Measurements from ENCODE around the gene OGA. TPM values are rescaled to one million over a fixed set of nuclear protein-coding genes. Genes with fewer than 3 reads are reported as not detected.

The OGA gene
- total RNA-seq, 1 experiment from 2014 or later: 65.0 TPM

DNA sequence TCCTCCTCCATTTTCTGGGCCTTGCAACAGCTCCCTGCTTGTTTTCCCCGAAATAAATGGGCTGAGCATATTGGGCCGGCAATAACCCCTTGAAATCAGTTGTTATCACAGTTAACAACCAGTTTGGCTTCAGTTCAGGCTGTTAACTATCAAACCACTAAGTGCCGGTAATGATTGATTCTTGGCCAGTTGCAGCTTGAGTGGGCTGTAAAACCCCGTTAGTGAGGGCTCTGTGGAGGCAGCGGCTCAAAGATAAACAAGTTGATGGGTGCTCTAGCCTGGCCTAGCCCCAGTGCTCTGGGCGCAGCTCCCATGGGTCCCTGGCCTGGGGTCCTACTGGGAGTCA lies 50.7 kb downstream of the OGA start:
- no peaks in the 10 kb centered on the region for H3K79me2 ChIP-seq (ENCODE audit: low read length)
- no peak overlapping the region for H2AFZ ChIP-seq (ENCODE audit: low read length)
- H3K9me2 ChIP-seq (replicated peaks; ENCODE audit: insufficient read depth, low read length): no peaks in the 10 kb centered on the region
- no peak overlapping the region for H3K27ac ChIP-seq (ENCODE audit: low read length)
- H3K4me1 ChIP-seq (ENCODE audit: low read length): no peaks in the 10 kb centered on the region
- no peak for DNase-seq
- H3K9me3 ChIP-seq (ENCODE audit: low read length): no peaks in the 10 kb centered on the region
- H3K4me3 ChIP-seq (ENCODE audit: low read length): no peak overlapping the region
- no peaks in the 10 kb centered on the region for H3K36me3 ChIP-seq (ENCODE audit: insufficient read depth, low read length)
- H3K9ac ChIP-seq (ENCODE audit: low read length): no peak overlapping the region
- no peak overlapping the region for H3K4me2 ChIP-seq (ENCODE audit: low read depth, low read length, poor library complexity, severe bottlenecking)
- no peaks in the 10 kb centered on the region for H3K27me3 ChIP-seq (ENCODE audit: low read length)
- no peaks in the 10 kb centered on the region for H4K20me1 ChIP-seq (ENCODE audit: insufficient read depth, low read depth, low read length)

DNA sequence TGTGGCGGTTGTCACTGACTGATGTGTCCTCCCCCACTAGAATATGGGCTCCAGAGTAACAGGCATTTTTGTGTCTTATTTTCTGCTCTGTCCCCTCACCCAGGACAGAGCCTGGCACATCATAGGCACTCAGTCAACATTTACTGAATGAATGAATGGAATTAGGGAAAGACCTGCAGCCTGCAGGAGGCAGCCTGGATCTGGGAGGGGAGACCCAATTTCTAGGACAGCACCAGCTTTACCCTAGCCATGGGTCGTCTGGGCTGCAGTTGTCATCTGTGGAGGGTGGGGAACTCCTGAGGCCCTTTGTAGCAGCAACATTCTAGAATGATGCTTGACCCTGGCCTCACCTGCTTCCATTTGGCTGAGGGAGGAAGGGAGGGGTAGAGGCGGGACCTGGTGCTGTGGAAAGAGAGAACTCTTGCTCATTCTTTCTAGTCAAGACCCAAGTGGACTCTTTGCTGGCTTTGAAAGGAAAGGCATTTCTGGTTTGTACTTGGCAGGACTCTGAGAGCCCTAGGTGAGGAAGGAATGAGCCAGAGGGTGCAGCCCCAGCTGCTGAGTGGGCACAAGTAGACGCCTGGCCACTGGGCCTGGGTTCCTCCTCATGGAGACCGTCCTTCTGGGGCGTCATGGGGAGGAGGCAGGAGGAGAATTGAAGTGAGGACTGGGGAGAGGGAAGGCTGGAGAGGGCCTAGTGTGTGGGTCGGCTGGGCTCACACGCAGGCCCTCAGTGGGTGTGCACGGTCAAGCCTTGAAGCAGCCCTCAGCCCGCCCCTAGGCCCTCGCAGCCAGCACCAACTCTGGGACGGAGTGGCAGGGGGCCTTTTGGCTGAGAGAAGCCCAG lies 51.3 kb downstream of the OGA start:
- H3K36me3 ChIP-seq (ENCODE audit: insufficient read depth, low read length): no peaks in the 10 kb centered on the region
- no peaks in the 10 kb centered on the region for H3K4me1 ChIP-seq (ENCODE audit: low read length)
- H3K9me2 ChIP-seq (replicated peaks; ENCODE audit: insufficient read depth, low read length): no peaks in the 10 kb centered on the region
- no peak overlapping the region for H3K4me3 ChIP-seq (ENCODE audit: low read length)
- no peaks in the 10 kb centered on the region for H3K27me3 ChIP-seq (ENCODE audit: low read length)
- no peak for DNase-seq
- no peaks in the 10 kb centered on the region for H4K20me1 ChIP-seq (ENCODE audit: insufficient read depth, low read depth, low read length)
- H3K27ac ChIP-seq (ENCODE audit: low read length): no peak overlapping the region
- H3K4me2 ChIP-seq (ENCODE audit: low read depth, low read length, poor library complexity, severe bottlenecking): no peak overlapping the region
- no peak overlapping the region for H2AFZ ChIP-seq (ENCODE audit: low read length)
- no peaks in the 10 kb centered on the region for H3K9me3 ChIP-seq (ENCODE audit: low read length)
- H3K79me2 ChIP-seq (ENCODE audit: low read length): no peaks in the 10 kb centered on the region
- no peak overlapping the region for H3K9ac ChIP-seq (ENCODE audit: low read length)

DNA sequence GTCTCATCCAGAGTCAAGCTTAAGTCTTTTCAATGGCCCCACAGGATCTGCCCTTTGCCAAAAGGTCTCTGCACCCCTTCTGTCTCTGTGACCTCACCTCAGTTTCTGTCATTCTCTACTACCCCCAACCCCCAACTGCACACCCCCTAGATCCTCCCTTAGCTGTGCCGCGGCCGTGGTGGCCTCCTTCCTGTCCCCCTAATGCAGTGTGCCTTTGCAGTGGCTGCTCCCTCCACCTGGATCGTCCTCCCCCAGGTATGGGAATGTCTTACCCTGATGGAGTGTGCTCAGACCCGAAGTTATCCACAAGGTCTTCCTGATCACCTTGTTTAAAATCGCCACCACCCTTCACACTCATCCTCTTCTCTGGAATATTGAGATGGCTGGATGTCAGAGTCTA lies 51.9 kb downstream of the OGA start:
- Histone ChIP-seq H3K4me2 (ENCODE audit: low read depth, low read length, poor library complexity, severe bottlenecking) (no peak overlapping the region), H3K27me3 (ENCODE audit: low read length) (no peaks in the 10 kb centered on the region)

DNA sequence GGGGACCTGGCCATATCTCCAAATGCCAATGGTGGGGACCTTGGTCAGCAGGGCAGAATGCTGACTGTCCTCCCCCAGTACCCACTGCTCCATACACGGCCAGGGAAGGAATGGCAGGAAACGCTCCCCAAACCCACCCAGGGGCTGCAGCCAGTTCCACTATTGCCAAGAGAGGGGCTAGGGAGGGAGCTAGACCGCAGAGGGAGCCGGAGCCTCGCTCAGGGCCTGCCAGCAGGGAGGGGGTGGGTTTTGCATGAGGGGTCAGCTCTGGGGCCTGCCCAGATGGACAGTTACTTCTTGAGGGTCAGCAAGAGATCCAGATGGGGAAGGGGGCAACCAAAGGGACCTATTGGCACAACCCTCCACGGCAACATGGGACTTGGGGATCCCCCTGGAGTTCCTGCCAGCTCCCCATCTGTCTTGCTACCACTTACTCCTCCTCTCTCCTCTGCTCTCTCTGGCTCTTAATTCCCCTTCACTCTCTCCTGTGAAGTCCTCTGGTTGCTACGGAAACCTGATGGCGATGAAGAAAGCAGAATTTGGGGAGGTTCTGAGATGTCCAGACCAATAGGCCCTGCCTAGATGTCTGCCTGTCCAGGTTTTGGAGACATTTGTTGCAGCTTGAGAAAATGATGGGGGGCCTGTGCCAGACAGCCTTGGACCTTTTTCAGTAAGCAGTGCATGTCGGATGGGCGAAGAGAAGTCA lies 55.0 kb downstream of the OGA start:
- no peaks in the 10 kb centered on the region for H4K20me1 ChIP-seq (ENCODE audit: insufficient read depth, low read depth, low read length)
- H3K9me2 ChIP-seq (replicated peaks; ENCODE audit: insufficient read depth, low read length): no peaks in the 10 kb centered on the region
- H3K27me3 ChIP-seq (ENCODE audit: low read length): no peaks in the 10 kb centered on the region
- H3K27ac ChIP-seq (ENCODE audit: low read length): no peak overlapping the region
- no peak overlapping the region for H3K4me3 ChIP-seq (ENCODE audit: low read length)
- H3K9ac ChIP-seq (ENCODE audit: low read length): no peak overlapping the region
- DNase-seq: no peak
- no peak overlapping the region for H3K4me2 ChIP-seq (ENCODE audit: low read depth, low read length, poor library complexity, severe bottlenecking)
- no peak overlapping the region for H2AFZ ChIP-seq (ENCODE audit: low read length)
- no peaks in the 10 kb centered on the region for H3K4me1 ChIP-seq (ENCODE audit: low read length)
- H3K9me3 ChIP-seq (ENCODE audit: low read length): no peaks in the 10 kb centered on the region
- no peaks in the 10 kb centered on the region for H3K79me2 ChIP-seq (ENCODE audit: low read length)
- H3K36me3 ChIP-seq (ENCODE audit: insufficient read depth, low read length): no peaks in the 10 kb centered on the region

More for the DNA sequence above, 51.9 kb downstream of the OGA start:
- no peaks in the 10 kb centered on the region for H4K20me1 ChIP-seq (ENCODE audit: insufficient read depth, low read depth, low read length)
- DNase-seq: no peak
- H3K9ac ChIP-seq (ENCODE audit: low read length): no peak overlapping the region
- no peaks in the 10 kb centered on the region for H3K4me1 ChIP-seq (ENCODE audit: low read length)
- no peaks in the 10 kb centered on the region for H3K79me2 ChIP-seq (ENCODE audit: low read length)
- no peaks in the 10 kb centered on the region for H3K9me2 ChIP-seq (replicated peaks; ENCODE audit: insufficient read depth, low read length)
- H3K9me3 ChIP-seq (ENCODE audit: low read length): no peaks in the 10 kb centered on the region
- H3K4me3 ChIP-seq (ENCODE audit: low read length): no peak overlapping the region
- H2AFZ ChIP-seq (ENCODE audit: low read length): no peak overlapping the region
- no peaks in the 10 kb centered on the region for H3K36me3 ChIP-seq (ENCODE audit: insufficient read depth, low read length)
- no peak overlapping the region for H3K27ac ChIP-seq (ENCODE audit: low read length)

DNA sequence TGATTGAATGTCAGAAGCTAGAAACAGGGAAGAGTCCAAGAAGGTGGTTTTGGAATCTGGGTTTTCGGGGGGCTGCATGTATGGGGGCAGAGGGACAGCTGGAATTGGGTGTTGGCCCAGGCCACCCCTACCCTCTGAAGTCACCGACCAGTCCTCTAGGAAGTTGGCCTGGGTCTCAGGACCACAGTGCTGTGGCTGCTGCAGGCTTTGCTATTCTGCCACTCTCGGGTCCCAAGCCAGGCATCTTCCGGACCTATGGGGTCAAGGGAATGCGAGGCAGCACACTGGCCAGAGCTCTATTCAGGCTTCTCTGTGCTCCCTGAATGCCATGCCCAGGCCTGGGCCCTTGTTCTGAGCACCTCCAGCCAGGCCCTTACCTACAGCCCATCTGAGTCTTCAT lies 55.5 kb downstream of the OGA start:
- no peak overlapping the region for H2AFZ ChIP-seq (ENCODE audit: low read length)
- no peak overlapping the region for H3K9ac ChIP-seq (ENCODE audit: low read length)
- no peaks in the 10 kb centered on the region for H3K9me2 ChIP-seq (replicated peaks; ENCODE audit: insufficient read depth, low read length)
- no peak for DNase-seq
- no peaks in the 10 kb centered on the region for H3K9me3 ChIP-seq (ENCODE audit: low read length)
- no peaks in the 10 kb centered on the region for H3K27me3 ChIP-seq (ENCODE audit: low read length)
- no peak overlapping the region for H3K27ac ChIP-seq (ENCODE audit: low read length)
- H4K20me1 ChIP-seq (ENCODE audit: insufficient read depth, low read depth, low read length): no peaks in the 10 kb centered on the region
- H3K4me1 ChIP-seq (ENCODE audit: low read length): no peaks in the 10 kb centered on the region
- H3K79me2 ChIP-seq (ENCODE audit: low read length): no peaks in the 10 kb centered on the region
- H3K4me2 ChIP-seq (ENCODE audit: low read depth, low read length, poor library complexity, severe bottlenecking): no peak overlapping the region
- no peaks in the 10 kb centered on the region for H3K36me3 ChIP-seq (ENCODE audit: insufficient read depth, low read length)
- no peak overlapping the region for H3K4me3 ChIP-seq (ENCODE audit: low read length)

DNA sequence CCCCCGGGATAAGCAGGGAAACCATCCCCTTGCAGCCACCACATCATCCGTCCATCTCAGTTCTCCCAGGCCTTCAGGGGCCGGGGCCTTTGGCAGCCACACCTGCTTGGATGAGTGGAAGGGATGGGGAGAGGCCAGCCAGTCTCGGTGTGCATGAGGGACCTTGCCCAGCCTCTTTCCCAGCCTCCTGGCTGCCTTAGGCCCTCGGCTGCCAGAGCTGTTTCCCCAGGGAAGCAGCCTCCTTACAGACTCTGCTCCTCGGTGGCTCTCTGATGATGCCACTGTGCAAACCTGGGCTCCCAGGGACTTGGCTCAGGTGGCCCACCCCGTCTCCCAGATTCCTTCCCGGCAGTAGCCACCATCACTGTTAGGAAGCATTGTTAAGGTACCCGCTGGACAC lies 57.0 kb downstream of the OGA start:
- Histone ChIP-seq H3K27me3 (ENCODE audit: low read length) (no peaks in the 10 kb centered on the region), H3K4me2 (ENCODE audit: low read depth, low read length, poor library complexity, severe bottlenecking) (no peak overlapping the region), H3K4me1 (ENCODE audit: low read length) (no peaks in the 10 kb centered on the region), H3K9ac (ENCODE audit: low read length) (no peak overlapping the region), H3K36me3 (ENCODE audit: insufficient read depth, low read length) (no peaks in the 10 kb centered on the region), H3K27ac (ENCODE audit: low read length) (no peak overlapping the region), H3K9me2 (replicated peaks; ENCODE audit: insufficient read depth, low read length) (no peaks in the 10 kb centered on the region), H2AFZ (ENCODE audit: low read length) (no peak overlapping the region), H3K79me2 (ENCODE audit: low read length) (no peaks in the 10 kb centered on the region), H4K20me1 (ENCODE audit: insufficient read depth, low read depth, low read length) (no peaks in the 10 kb centered on the region), H3K9me3 (ENCODE audit: low read length) (no peaks in the 10 kb centered on the region), H3K4me3 (ENCODE audit: low read length) (no peak overlapping the region)
- DNase-seq: no peak

DNA sequence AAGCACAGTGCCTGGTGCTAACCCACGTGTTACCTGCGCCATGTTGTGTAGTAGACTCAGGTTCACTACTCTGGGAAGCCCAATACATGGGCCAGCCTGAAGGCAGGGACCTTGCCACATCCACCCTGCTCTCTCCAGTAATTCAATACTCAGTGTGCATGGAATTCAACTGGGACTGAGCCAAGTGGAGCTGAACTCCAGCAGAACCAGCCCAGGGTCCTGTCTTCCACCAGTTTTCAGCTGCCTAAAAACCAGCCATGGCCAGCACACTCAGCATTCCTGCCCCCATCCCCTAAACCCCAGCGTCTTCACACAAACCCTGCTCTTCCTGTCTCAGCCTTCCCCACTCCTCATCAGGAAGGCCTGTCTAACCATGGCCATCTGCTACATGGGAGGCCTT lies 57.7 kb downstream of the OGA start:
- no peaks in the 10 kb centered on the region for H4K20me1 ChIP-seq (ENCODE audit: insufficient read depth, low read depth, low read length)
- no peaks in the 10 kb centered on the region for H3K9me3 ChIP-seq (ENCODE audit: low read length)
- H3K4me1 ChIP-seq (ENCODE audit: low read length): no peaks in the 10 kb centered on the region
- no peaks in the 10 kb centered on the region for H3K27me3 ChIP-seq (ENCODE audit: low read length)
- H3K4me3 ChIP-seq (ENCODE audit: low read length): no peak overlapping the region
- H3K79me2 ChIP-seq (ENCODE audit: low read length): no peaks in the 10 kb centered on the region
- DNase-seq: no peak
- H3K9me2 ChIP-seq (replicated peaks; ENCODE audit: insufficient read depth, low read length): no peaks in the 10 kb centered on the region
- H3K9ac ChIP-seq (ENCODE audit: low read length): no peak overlapping the region
- no peak overlapping the region for H3K4me2 ChIP-seq (ENCODE audit: low read depth, low read length, poor library complexity, severe bottlenecking)
- H3K36me3 ChIP-seq (ENCODE audit: insufficient read depth, low read length): no peaks in the 10 kb centered on the region
- no peak overlapping the region for H3K27ac ChIP-seq (ENCODE audit: low read length)
- no peak overlapping the region for H2AFZ ChIP-seq (ENCODE audit: low read length)

DNA sequence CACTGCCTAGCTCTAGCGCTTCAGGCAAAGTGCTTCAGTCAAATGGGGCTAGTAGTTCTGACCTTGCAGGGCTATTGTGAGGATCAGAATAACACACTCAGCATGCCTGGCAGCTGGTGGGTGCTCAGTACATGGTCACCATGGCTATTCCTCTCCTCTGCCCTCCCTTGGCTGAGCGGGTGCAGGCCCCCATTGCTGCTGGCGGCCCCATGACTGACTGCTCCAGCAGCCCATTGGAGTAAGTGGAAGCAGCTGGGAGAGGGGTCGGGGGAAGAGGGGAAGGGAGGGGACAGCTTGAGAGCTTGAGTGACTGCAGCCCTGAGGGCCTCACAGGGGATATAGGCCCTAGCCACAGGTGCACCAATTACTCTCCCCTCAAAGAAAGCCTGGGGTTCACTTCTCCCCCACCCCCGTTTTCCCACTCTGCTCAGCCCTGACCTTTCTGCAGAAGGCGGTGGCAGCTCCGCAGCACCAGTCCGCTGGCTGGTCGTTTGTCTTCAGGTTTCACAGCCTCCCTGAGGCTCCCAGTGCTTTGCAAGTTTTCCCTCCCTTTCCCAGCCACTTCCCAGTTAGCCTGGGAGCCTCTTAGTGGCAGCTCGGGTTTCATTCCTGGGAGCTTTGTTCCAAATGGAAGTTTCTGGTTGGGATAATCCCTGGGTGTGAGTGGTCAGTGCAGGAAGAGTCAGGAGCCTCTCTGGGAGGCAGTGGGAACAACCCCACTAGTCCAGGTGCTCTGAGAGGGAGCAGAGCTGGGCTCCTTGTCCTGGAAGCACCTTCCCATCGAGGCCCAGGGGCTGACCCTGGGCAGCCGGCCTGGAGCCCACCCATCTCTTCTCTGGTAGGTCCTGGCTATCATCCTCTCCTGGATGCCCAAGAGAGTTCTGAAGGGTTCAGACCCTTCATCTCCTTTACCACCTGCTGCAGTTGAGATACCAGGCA lies 58.7 kb downstream of the OGA start:
- Histone ChIP-seq H3K36me3 (ENCODE audit: insufficient read depth, low read length) (no peaks in the 10 kb centered on the region), H3K27ac (ENCODE audit: low read length) (no peak overlapping the region), H3K27me3 (ENCODE audit: low read length) (no peaks in the 10 kb centered on the region), H4K20me1 (ENCODE audit: insufficient read depth, low read depth, low read length) (no peaks in the 10 kb centered on the region), H3K4me2 (ENCODE audit: low read depth, low read length, poor library complexity, severe bottlenecking) (no peak overlapping the region), H3K9ac (ENCODE audit: low read length) (no peak overlapping the region), H3K79me2 (ENCODE audit: low read length) (no peaks in the 10 kb centered on the region), H3K4me1 (ENCODE audit: low read length) (no peaks in the 10 kb centered on the region), H3K9me2 (replicated peaks; ENCODE audit: insufficient read depth, low read length) (no peaks in the 10 kb centered on the region), H2AFZ (ENCODE audit: low read length) (no peak overlapping the region), H3K4me3 (ENCODE audit: low read length) (no peak overlapping the region), H3K9me3 (ENCODE audit: low read length) (no peaks in the 10 kb centered on the region)
- DNase-seq: no peak
